GM12878 (cell line): ENCODE measurements around the gene UTS2R. TPM values are rescaled to one million over a fixed set of nuclear protein-coding genes. Genes with fewer than 3 reads are reported as not detected.

ENCODE experiments used
- ATAC-seq: fragments of 200-7000 bp; cut with Tn5 transposase; 3 replicates; pipeline ENCODE4 v1.9.1; 2020; ENCODE audit warnings: mild to moderate bottlenecking, moderate library complexity
- BruUV-seq: library from RNA; stranded (reverse); fragments of 400-500 nt; replicated peaks from 2 replicates; lab custom pipeline; 2021; lab: Mats Ljungman, UMichigan
- CTCF ChIA-PET: fragments of 300-600 bp; sonication (Branson Sonifier 250); formaldehyde crosslinking; extraction: SDS; loops from one replicate; lab custom pipeline; 2021; ENCODE audit warnings: inconsistent platforms; lab: Yijun Ruan, JAX
- POLR2A ChIA-PET: fragments of 350-600 bp; formaldehyde crosslinking; extraction: SDS; loops from one replicate; lab custom pipeline; 2021; ENCODE audit warnings: inconsistent platforms; lab: Charles Lee
- RAD21 ChIA-PET: fragments of 300-600 bp; sonication (Branson Sonifier 250); formaldehyde crosslinking; loops from one replicate; lab custom pipeline; 2023; ENCODE audit warnings: antibody characterized with exemption; ENCODE audit not compliant: unreplicated experiment; lab: Charles Lee
- SMC1A ChIA-PET: fragments of 300-600 bp; sonication (Branson Sonifier 250); formaldehyde crosslinking; loops from one replicate; lab custom pipeline; 2023; ENCODE audit not compliant: unreplicated experiment, uncharacterized antibody; lab: Charles Lee
- DNase-seq: peaks from one replicate; pipeline ENCODE4 v3.0.0-alpha.2; 2011; ENCODE audit warnings: low read depth, low spot score
- FAIRE-seq: peaks from 3 replicates; lab custom pipeline; 2011; peaks lifted over from hg19 to GRCh38; lab: Jason Lieb, UNC
- H2AFZ ChIP-seq: 2 replicates; pipeline ENCODE4 v1.6.0; 2011; ENCODE audit warnings: low read depth, low read length, control low read depth; ENCODE audit not compliant: control insufficient read depth
- H3K27ac ChIP-seq: 2 replicates; pipeline ENCODE4 v1.5.1; 2011; ENCODE audit warnings: control low read depth; ENCODE audit not compliant: control insufficient read depth, insufficient read depth
- H3K27me3 ChIP-seq, 2 experiments: replicated peaks in 1 of 2; 2 replicates each; pipeline versions ENCODE4 v1.6.0 to v1.6.1; 2011; ENCODE audit warnings: low read length in 1 of 2; ENCODE audit not compliant: control insufficient read depth in 2 of 2, insufficient read depth in 2 of 2
- H3K36me3 ChIP-seq, 2 experiments: 2 replicates each; pipeline ENCODE4 v1.5.1; 2011; ENCODE audit warnings: low read length in 1 of 2; ENCODE audit not compliant: control insufficient read depth in 2 of 2, insufficient read depth in 2 of 2
- H3K4me1 ChIP-seq: 2 replicates; pipeline ENCODE4 v1.6.1; 2011; ENCODE audit warnings: mild to moderate bottlenecking, low read length, moderate library complexity, mixed read lengths; ENCODE audit not compliant: control insufficient read depth, insufficient read depth
- H3K4me2 ChIP-seq: 2 replicates; pipeline ENCODE4 v1.6.0; 2011; ENCODE audit warnings: control low read depth; ENCODE audit not compliant: control insufficient read depth, insufficient read depth
- H3K4me3 ChIP-seq: fragments of 200-600 bp; sonication (generic); 2 replicates; pipeline ENCODE4 v1.5.1; 2016
- H3K79me2 ChIP-seq: 2 replicates; pipeline ENCODE4 v1.6.0; 2011; ENCODE audit warnings: low read length; ENCODE audit not compliant: control insufficient read depth, insufficient read depth
- H3K9ac ChIP-seq: 2 replicates; pipeline ENCODE4 v1.8.0; 2011; ENCODE audit warnings: low read length, control low read depth, mixed read lengths; ENCODE audit not compliant: control insufficient read depth, insufficient read depth
- H3K9me3 ChIP-seq: replicated peaks from 3 replicates; pipeline ENCODE4 v1.5.1; 2011; ENCODE audit warnings: mild to moderate bottlenecking, low read length; ENCODE audit not compliant: control insufficient read depth, insufficient read depth
- H4K20me1 ChIP-seq: 2 replicates; pipeline ENCODE4 v1.6.0; 2011; ENCODE audit not compliant: control insufficient read depth, insufficient read depth
- CEBPB ChIP-seq, 2 experiments: fragments of 150-350 bp in 1 of 2; IDR thresholded peaks; 2 replicates each; pipeline ENCODE4 v1.6.1; 2012 to 2014; ENCODE audit warnings: low read depth in 2 of 2, low read length in 2 of 2, borderline replicate concordance in 1 of 2, inconsistent platforms in 1 of 2
- E2F4 ChIP-seq: IDR thresholded peaks from 2 replicates; pipeline ENCODE4 v1.6.1; 2012; ENCODE audit warnings: low read depth, low read length, improper control_type of control experiment
- FOS ChIP-seq: IDR thresholded peaks from 3 replicates; pipeline ENCODE4 v1.6.1; 2011; ENCODE audit warnings: borderline replicate concordance; ENCODE audit not compliant: insufficient read length; ENCODE audit errors: extremely low read depth
- GATAD2B ChIP-seq: fragments of 450-650 bp; conservative IDR thresholded peaks from 2 replicates; pipeline ENCODE4 v1.6.1; 2017; ENCODE audit warnings: low read depth, mild to moderate bottlenecking, moderate library complexity
- JUNB ChIP-seq: IDR thresholded peaks from 2 replicates; pipeline ENCODE4 v1.6.1; 2016; ENCODE audit warnings: antibody characterized with exemption, mild to moderate bottlenecking
- JUND ChIP-seq: IDR thresholded peaks from 2 replicates; pipeline ENCODE4 v1.6.1; 2012; ENCODE audit warnings: low read depth, mild to moderate bottlenecking, low read length, improper control_type of control experiment, moderate library complexity
- NFXL1 ChIP-seq: fragments of 450-650 bp; IDR thresholded peaks from 2 replicates; pipeline ENCODE4 v1.6.1; 2017; ENCODE audit warnings: antibody characterized with exemption, mild to moderate bottlenecking, borderline replicate concordance
- PAX5 ChIP-seq: IDR thresholded peaks from 2 replicates; pipeline ENCODE4 v1.6.1; 2011; ENCODE audit warnings: low read depth, low read length, borderline replicate concordance
- POLR2AphosphoS5 ChIP-seq: IDR thresholded peaks from 2 replicates; pipeline ENCODE4 v1.6.1; 2011; ENCODE audit warnings: mild to moderate bottlenecking, low read length, inconsistent platforms
- RCOR1 ChIP-seq: conservative IDR thresholded peaks from 2 replicates; pipeline ENCODE4 v1.6.1; 2012; ENCODE audit warnings: low read depth, low read length, improper control_type of control experiment
- SP1 ChIP-seq: IDR thresholded peaks from one replicate; pipeline ENCODE4 v1.6.1; 2011; ENCODE audit warnings: low read depth, low read length
- ZNF24 ChIP-seq: fragments of 450-650 bp; IDR thresholded peaks from 2 replicates; pipeline ENCODE4 v1.6.1; 2017; ENCODE audit warnings: antibody characterized with exemption, mild to moderate bottlenecking
- ZSCAN29 ChIP-seq: fragments of 450-650 bp; IDR thresholded peaks from 2 replicates; pipeline ENCODE4 v1.6.1; 2017; ENCODE audit warnings: mild to moderate bottlenecking, moderate library complexity
- WGBS: methylation state at CpG from one replicate; pipeline ENCODE4 v1.1.6; 2016; ENCODE audit warnings: low lambda C conversion rate; ENCODE audit not compliant: insufficient replicate concordance, insufficient coverage; ENCODE audit errors: missing lambda C conversion rate; 5-methylcytosine and 5-hydroxymethylcytosine counted together
- in situ Hi-C: fragments of 300-500 bp; cut with MboI; formaldehyde crosslinking; loops from 9 replicates; pipeline ENCODE4 v1.14.3; 2018; ENCODE audit warnings: mixed read lengths
- intact Hi-C: fragments of 100-400 bp; cut with micrococcal nuclease; formaldehyde crosslinking; loops from one replicate; pipeline ENCODE4 v1.14.2; 2022; ENCODE audit not compliant: unreplicated experiment
- polyA plus RNA-seq, 11 experiments: library from polyadenylated mRNA; depleted of rRNA in 4 of 11; unstranded in 6 of 11; stranded (reverse) in 5 of 11; fragments of >200 nt; fragmentation: Nextera tagmentation in 4 of 11; fragmentation: Illumina TruSeq in 1 of 11; extraction: Ambion mirVana in 4 of 11; extraction: Trizol in 1 of 11; gene quantifications; 1 replicate in 1 of 11; 2 replicates in 10 of 11; pipeline versions ENCODE4 v1.2.1 to v1.2.3, GENCODE V29; 2011 to 2016; ENCODE audit warnings: inconsistent platforms in 2 of 11, missing spikeins in 2 of 11, low read depth in 1 of 11
- total RNA-seq, 4 experiments: library from RNA; depleted of rRNA in 3 of 4; stranded (reverse); fragments of >200 nt in 3 of 4; fragmentation: Illumina TruSeq in 1 of 4; extraction: Trizol in 1 of 4; gene quantifications; 2 replicates each; pipeline versions ENCODE4 v1.2.1 to v1.2.3, GENCODE V29; 2013 to 2021
- TF ChIP-seq, protein P1 (sequence below): fragments of 450-650 bp; IDR thresholded peaks from 2 replicates; pipeline ENCODE4 v1.6.1; 2017; ENCODE audit warnings: mild to moderate bottlenecking, moderate library complexity
- TF ChIP-seq, protein P2 (sequence below): fragments of 450-650 bp; IDR thresholded peaks from 2 replicates; pipeline ENCODE4 v1.6.1; 2018; ENCODE audit warnings: borderline replicate concordance, mild to moderate bottlenecking; ENCODE audit not compliant: partially characterized antibody

Gene UTS2R
- total and polyA plus RNA-seq, 10 of the 15 experiments (the other 5 are each of a cell fraction or from before 2014, with no cell fraction given), result 0.04 to 0.36 (median 0.11) TPM; not detected in 6

DNA sequence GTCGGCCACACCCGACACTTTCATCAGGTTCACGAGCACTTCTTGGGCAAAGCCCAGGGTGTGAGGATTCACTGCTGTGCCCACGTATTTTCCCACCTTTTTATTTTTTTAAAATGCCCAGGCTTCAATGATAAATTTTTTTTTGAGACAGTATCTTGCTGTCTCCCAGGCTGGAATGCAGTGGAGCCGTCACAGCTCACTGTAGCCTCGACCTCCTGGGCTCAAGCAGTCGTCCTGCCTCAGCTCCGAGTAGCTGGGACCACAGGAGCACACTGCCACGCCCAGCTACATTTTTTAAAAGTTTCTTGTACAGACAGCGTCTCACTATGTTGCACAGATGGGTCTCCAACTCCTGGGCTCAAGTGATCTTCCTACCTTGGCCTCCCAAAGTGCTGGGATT lies 17.8 kb downstream of the UTS2R start:
- Histone ChIP-seq H3K9ac (no peak overlapping the region), H3K27ac (no peak overlapping the region), H3K4me1 (no peaks in the 10 kb centered on the region), H3K36me3 (no peaks in the 10 kb centered on the region; a peak in 2 of 4 replicates), H3K79me2 (no peaks in the 10 kb centered on the region), H3K4me2 (no peak overlapping the region), H2AFZ (no peak overlapping the region), H3K27me3 (no peaks in the 10 kb centered on the region), H3K9me3 (no peaks in the 10 kb centered on the region), H4K20me1 (no peaks in the 10 kb centered on the region), H3K4me3 (no peak overlapping the region)
- WGBS, result 82% methylated on average over 10 of the region's 10 CpGs
- ChIA-PET POLR2A (no interaction called here), CTCF (no interaction called here), RAD21 (no interaction called here), SMC1A (no interaction called here)
- no peak for DNase-seq
- FAIRE-seq, result no peak
- intact Hi-C loops, result no loop called here
- BruUV-seq, result no TSS peak
- in situ Hi-C loops, result no loop called here
- no peak for TF ChIP-seq FOS
- no peak for TF ChIP-seq SP1
- TF ChIP-seq, protein P1, sequence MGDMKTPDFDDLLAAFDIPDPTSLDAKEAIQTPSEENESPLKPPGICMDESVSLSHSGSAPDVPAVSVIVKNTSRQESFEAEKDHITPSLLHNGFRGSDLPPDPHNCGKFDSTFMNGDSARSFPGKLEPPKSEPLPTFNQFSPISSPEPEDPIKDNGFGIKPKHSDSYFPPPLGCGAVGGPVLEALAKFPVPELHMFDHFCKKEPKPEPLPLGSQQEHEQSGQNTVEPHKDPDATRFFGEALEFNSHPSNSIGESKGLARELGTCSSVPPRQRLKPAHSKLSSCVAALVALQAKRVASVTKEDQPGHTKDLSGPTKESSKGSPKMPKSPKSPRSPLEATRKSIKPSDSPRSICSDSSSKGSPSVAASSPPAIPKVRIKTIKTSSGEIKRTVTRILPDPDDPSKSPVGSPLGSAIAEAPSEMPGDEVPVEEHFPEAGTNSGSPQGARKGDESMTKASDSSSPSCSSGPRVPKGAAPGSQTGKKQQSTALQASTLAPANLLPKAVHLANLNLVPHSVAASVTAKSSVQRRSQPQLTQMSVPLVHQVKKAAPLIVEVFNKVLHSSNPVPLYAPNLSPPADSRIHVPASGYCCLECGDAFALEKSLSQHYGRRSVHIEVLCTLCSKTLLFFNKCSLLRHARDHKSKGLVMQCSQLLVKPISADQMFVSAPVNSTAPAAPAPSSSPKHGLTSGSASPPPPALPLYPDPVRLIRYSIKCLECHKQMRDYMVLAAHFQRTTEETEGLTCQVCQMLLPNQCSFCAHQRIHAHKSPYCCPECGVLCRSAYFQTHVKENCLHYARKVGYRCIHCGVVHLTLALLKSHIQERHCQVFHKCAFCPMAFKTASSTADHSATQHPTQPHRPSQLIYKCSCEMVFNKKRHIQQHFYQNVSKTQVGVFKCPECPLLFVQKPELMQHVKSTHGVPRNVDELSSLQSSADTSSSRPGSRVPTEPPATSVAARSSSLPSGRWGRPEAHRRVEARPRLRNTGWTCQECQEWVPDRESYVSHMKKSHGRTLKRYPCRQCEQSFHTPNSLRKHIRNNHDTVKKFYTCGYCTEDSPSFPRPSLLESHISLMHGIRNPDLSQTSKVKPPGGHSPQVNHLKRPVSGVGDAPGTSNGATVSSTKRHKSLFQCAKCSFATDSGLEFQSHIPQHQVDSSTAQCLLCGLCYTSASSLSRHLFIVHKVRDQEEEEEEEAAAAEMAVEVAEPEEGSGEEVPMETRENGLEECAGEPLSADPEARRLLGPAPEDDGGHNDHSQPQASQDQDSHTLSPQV, result no peak
- no peak for TF ChIP-seq ZSCAN29
- TF ChIP-seq RCOR1, result no peak
- TF ChIP-seq POLR2AphosphoS5, result no peak
- no peak for TF ChIP-seq CEBPB (IDR thresholded peaks at IDR 0.05; ENCODE audit: borderline replicate concordance in 1 of 2, low read depth in 2 of 2, low read length in 2 of 2)
- no peak for TF ChIP-seq GATAD2B
- TF ChIP-seq NFXL1, result no peak
- no peak for TF ChIP-seq PAX5
- no peak for TF ChIP-seq E2F4
- no peak for TF ChIP-seq JUNB
- TF ChIP-seq, protein P2, sequence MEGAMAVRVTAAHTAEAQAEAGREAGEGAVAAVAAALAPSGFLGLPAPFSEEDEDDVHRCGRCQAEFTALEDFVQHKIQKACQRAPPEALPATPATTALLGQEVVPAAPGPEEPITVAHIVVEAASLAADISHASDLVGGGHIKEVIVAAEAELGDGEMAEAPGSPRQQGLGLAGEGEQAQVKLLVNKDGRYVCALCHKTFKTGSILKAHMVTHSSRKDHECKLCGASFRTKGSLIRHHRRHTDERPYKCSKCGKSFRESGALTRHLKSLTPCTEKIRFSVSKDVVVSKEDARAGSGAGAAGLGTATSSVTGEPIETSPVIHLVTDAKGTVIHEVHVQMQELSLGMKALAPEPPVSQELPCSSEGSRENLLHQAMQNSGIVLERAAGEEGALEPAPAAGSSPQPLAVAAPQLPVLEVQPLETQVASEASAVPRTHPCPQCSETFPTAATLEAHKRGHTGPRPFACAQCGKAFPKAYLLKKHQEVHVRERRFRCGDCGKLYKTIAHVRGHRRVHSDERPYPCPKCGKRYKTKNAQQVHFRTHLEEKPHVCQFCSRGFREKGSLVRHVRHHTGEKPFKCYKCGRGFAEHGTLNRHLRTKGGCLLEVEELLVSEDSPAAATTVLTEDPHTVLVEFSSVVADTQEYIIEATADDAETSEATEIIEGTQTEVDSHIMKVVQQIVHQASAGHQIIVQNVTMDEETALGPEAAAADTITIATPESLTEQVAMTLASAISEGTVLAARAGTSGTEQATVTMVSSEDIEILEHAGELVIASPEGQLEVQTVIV, result no peak
- no peak for TF ChIP-seq JUND
- no peak for TF ChIP-seq ZNF24
- no peak for ATAC-seq
